ENCODE data around the gene ATP6V0C. TPM values are rescaled to one million over a fixed set of nuclear protein-coding genes. Genes with fewer than 3 reads are reported as not detected.

ATP6V0C gene
- total and polyA plus RNA-seq, 2 of the 13 experiments (the other 11 are each of a cell fraction or from before 2014, with no cell fraction given) = 10.4 to 20.1 TPM

GRCh38 chr16:2473999-2474876 is 39.5 kb upstream of the ATP6V0C start (continued):
- no peak for TF ChIP-seq GZF1 (CRISPR knock-in tag; IDR thresholded peaks at IDR 0.05)
- no peak for TF ChIP-seq AHR (CRISPR knock-in tag; IDR thresholded peaks at IDR 0.05)
- no peak for TF ChIP-seq KDM6A (CRISPR knock-in tag; IDR thresholded peaks at IDR 0.05; ENCODE audit: low read depth)
- TF ChIP-seq MZF1 (CRISPR knock-in tag; IDR thresholded peaks at IDR 0.05; ENCODE audit: borderline replicate concordance) = no peak
- TF ChIP-seq TAF1 (CRISPR knock-in tag; IDR thresholded peaks at IDR 0.05) = no peak
- TF ChIP-seq ZNF230 (CRISPR knock-in tag; IDR thresholded peaks at IDR 0.05) = no peak
- TF ChIP-seq HES4 (CRISPR knock-in tag; IDR thresholded peaks at IDR 0.05; ENCODE audit: borderline replicate concordance) = no peak
- no peak for TF ChIP-seq HCFC1 (IDR thresholded peaks at IDR 0.05; ENCODE audit: low read depth, low read length)
- no peak for TF ChIP-seq ZBTB7B (CRISPR knock-in tag; IDR thresholded peaks at IDR 0.05)
- no peak for TF ChIP-seq MIER3 (CRISPR knock-in tag; IDR thresholded peaks at IDR 0.05; ENCODE audit: borderline replicate concordance)
- TF ChIP-seq, protein P1, sequence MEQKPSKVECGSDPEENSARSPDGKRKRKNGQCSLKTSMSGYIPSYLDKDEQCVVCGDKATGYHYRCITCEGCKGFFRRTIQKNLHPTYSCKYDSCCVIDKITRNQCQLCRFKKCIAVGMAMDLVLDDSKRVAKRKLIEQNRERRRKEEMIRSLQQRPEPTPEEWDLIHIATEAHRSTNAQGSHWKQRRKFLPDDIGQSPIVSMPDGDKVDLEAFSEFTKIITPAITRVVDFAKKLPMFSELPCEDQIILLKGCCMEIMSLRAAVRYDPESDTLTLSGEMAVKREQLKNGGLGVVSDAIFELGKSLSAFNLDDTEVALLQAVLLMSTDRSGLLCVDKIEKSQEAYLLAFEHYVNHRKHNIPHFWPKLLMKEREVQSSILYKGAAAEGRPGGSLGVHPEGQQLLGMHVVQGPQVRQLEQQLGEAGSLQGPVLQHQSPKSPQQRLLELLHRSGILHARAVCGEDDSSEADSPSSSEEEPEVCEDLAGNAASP (CRISPR knock-in tag; IDR thresholded peaks at IDR 0.05; ENCODE audit: borderline replicate concordance) = no peak
- TF ChIP-seq, protein P2, sequence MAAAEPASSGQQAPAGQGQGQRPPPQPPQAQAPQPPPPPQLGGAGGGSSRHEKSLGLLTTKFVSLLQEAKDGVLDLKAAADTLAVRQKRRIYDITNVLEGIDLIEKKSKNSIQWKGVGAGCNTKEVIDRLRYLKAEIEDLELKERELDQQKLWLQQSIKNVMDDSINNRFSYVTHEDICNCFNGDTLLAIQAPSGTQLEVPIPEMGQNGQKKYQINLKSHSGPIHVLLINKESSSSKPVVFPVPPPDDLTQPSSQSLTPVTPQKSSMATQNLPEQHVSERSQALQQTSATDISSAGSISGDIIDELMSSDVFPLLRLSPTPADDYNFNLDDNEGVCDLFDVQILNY (CRISPR knock-in tag; conservative IDR thresholded peaks at IDR 0.05) = no peak
- no peak for TF ChIP-seq GFI1 (CRISPR knock-in tag; IDR thresholded peaks at IDR 0.05; ENCODE audit: borderline replicate concordance)
- no peak for TF ChIP-seq SRSF9 (IDR thresholded peaks at IDR 0.05; ENCODE audit: borderline replicate concordance, insufficient read depth, low read depth, low read length, poor library complexity, severe bottlenecking)
- peak; percentile 85; the same call in 1 of the 2 replicates for TF ChIP-seq HOXA9 (CRISPR knock-in tag; IDR thresholded peaks at IDR 0.05; ENCODE audit: borderline replicate concordance)
- TF ChIP-seq, protein P3, sequence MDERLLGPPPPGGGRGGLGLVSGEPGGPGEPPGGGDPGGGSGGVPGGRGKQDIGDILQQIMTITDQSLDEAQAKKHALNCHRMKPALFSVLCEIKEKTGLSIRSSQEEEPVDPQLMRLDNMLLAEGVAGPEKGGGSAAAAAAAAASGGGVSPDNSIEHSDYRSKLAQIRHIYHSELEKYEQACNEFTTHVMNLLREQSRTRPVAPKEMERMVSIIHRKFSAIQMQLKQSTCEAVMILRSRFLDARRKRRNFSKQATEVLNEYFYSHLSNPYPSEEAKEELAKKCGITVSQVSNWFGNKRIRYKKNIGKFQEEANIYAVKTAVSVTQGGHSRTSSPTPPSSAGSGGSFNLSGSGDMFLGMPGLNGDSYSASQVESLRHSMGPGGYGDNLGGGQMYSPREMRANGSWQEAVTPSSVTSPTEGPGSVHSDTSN (CRISPR knock-in tag; IDR thresholded peaks at IDR 0.05) = no peak
- TF ChIP-seq, protein P4, sequence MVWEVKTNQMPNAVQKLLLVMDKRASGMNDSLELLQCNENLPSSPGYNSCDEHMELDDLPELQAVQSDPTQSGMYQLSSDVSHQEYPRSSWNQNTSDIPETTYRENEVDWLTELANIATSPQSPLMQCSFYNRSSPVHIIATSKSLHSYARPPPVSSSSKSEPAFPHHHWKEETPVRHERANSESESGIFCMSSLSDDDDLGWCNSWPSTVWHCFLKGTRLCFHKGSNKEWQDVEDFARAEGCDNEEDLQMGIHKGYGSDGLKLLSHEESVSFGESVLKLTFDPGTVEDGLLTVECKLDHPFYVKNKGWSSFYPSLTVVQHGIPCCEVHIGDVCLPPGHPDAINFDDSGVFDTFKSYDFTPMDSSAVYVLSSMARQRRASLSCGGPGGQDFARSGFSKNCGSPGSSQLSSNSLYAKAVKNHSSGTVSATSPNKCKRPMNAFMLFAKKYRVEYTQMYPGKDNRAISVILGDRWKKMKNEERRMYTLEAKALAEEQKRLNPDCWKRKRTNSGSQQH (CRISPR knock-in tag; IDR thresholded peaks at IDR 0.05; ENCODE audit: low read depth) = 0 out of 2 replicates have a peak, but pooled peaks have one; percentile 9
- no peak for TF ChIP-seq NFIC (IDR thresholded peaks at IDR 0.05; ENCODE audit: low read length)
- TF ChIP-seq ZNF343 (CRISPR knock-in tag; IDR thresholded peaks at IDR 0.05) = no peak
- TF ChIP-seq ZNF275 (CRISPR knock-in tag; IDR thresholded peaks at IDR 0.05; ENCODE audit: borderline replicate concordance) = no peak
- TF ChIP-seq ZFP37 (CRISPR knock-in tag; IDR thresholded peaks at IDR 0.05; ENCODE audit: borderline replicate concordance) = no peak
- 0 out of 2 replicates have a peak, but pooled peaks have one; percentile 18 for TF ChIP-seq POLR2G (IDR thresholded peaks at IDR 0.05; ENCODE audit: low read depth, low read length)
- no peak; the same call in 1 of the 2 replicates for TF ChIP-seq ETV6 (CRISPR knock-in tag; conservative IDR thresholded peaks at IDR 0.05)
